ENCODE results near the gene BLM. TPM values are rescaled to one million over a fixed set of nuclear protein-coding genes. Genes with fewer than 3 reads are reported as not detected.

Gene BLM
- total RNA-seq, 1 donor from 2014 or later = 5.6 TPM

DNA sequence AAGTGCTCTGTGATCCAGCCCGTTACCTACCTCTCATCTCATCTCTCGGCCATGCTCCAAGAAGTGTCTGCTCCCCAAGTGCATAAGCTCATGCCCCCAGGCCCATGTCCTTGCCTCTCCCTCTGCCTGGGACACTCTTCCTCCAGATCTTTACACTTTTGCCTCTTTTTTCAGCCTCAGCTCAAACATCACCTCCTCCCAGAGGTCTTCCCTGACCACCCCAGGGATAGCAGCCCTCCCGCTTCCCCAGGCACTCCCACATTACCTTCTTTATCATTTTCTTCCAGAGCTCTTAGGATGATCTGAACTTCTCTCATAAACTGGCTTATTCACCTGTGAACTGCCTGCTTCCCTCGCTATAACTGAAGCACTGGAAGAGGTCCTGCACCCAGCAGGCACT lies 148.6 kb downstream of the BLM start:
- no peak overlapping the region for H3K4me3 ChIP-seq (ENCODE audit: low read depth, low read length)
- H3K36me3 ChIP-seq (ENCODE audit: control insufficient read depth, insufficient read depth, low read length) = no peaks in the 10 kb centered on the region
- TF ChIP-seq, protein P1, sequence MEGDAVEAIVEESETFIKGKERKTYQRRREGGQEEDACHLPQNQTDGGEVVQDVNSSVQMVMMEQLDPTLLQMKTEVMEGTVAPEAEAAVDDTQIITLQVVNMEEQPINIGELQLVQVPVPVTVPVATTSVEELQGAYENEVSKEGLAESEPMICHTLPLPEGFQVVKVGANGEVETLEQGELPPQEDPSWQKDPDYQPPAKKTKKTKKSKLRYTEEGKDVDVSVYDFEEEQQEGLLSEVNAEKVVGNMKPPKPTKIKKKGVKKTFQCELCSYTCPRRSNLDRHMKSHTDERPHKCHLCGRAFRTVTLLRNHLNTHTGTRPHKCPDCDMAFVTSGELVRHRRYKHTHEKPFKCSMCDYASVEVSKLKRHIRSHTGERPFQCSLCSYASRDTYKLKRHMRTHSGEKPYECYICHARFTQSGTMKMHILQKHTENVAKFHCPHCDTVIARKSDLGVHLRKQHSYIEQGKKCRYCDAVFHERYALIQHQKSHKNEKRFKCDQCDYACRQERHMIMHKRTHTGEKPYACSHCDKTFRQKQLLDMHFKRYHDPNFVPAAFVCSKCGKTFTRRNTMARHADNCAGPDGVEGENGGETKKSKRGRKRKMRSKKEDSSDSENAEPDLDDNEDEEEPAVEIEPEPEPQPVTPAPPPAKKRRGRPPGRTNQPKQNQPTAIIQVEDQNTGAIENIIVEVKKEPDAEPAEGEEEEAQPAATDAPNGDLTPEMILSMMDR (IDR thresholded peaks at IDR 0.05; ENCODE audit: insufficient read depth, low read length, poor library complexity, severe bottlenecking) = no peak
- no peaks in the 10 kb centered on the region for H3K27me3 ChIP-seq (ENCODE audit: control insufficient read depth, insufficient read depth, low read length)
- DNase-seq (ENCODE audit: low read depth) = no peak

Other genes starting within 250 kb of the BLM start
- 14.1 and 18.8 TPM in 2 replicates for gene CRTC3, start 187.4 kb upstream of the BLM start, total RNA-seq
- gene FURIN, start 151.2 kb downstream of the BLM start, total RNA-seq = 103 and 124 TPM in 2 replicates
- gene FES, start 167.2 kb downstream of the BLM start, total RNA-seq = 15.1 and 15.6 TPM in 2 replicates
- 31.1 and 33.3 TPM in 2 replicates for gene MAN2A2, start 186.0 kb downstream of the BLM start, total RNA-seq
- 20.0 and 24.4 TPM in 2 replicates for gene HDDC3, start 215.2 kb downstream of the BLM start, total RNA-seq
- gene UNC45A, start 217.9 kb downstream of the BLM start, total RNA-seq = 50.1 and 62.7 TPM in 2 replicates
- 8.9 and 12.5 TPM in 2 replicates for gene RCCD1, start 237.5 kb downstream of the BLM start, total RNA-seq

Measured in kidney epithelial cell (primary cell).